Measurements from ENCODE around the gene FAM124B. TPM values are rescaled to one million over a fixed set of nuclear protein-coding genes. Genes with fewer than 3 reads are reported as not detected.

FAM124B gene
- total and polyA plus RNA-seq, 2 experiments from 2014 or later: 0.17 TPM; not detected in 1

- H2AFZ ChIP-seq: no peak overlapping the region
- H4K20me1 ChIP-seq (ENCODE audit: insufficient read depth, poor library complexity, severe bottlenecking): no peaks in the 10 kb centered on the region
- no peak overlapping the region for H3K27ac ChIP-seq
- H3K4me2 ChIP-seq: no peak overlapping the region
- H3K4me3 ChIP-seq: no peak overlapping the region
- H3K27me3 ChIP-seq: no peaks in the 10 kb centered on the region
- H3K79me2 ChIP-seq: no peaks in the 10 kb centered on the region
- DNase-seq (ENCODE audit: low spot score): no peak
- no peaks in the 10 kb centered on the region for H3K4me1 ChIP-seq (ENCODE audit: insufficient read depth)
- no peak for TF ChIP-seq CTCF (IDR thresholded peaks at IDR 0.05; ENCODE audit: poor library complexity)
- TF ChIP-seq EZH2phosphoT487 (IDR thresholded peaks at IDR 0.05; ENCODE audit: low read depth, severe bottlenecking, unreplicated experiment): no peak
- no peak for TF ChIP-seq EZH2 (IDR thresholded peaks at IDR 0.05; ENCODE audit: borderline replicate concordance)
- no peaks in the 10 kb centered on the region for H3K36me3 ChIP-seq (replicated peaks; ENCODE audit: insufficient read depth, low read depth)
- no peaks in the 10 kb centered on the region for H3K9me2 ChIP-seq (replicated peaks; ENCODE audit: insufficient read depth)
- WGBS (ENCODE audit: low lambda C conversion rate, missing lambda C conversion rate): 91% methylated on average over 5 of the region's 5 CpGs
- H3K9me3 ChIP-seq (ENCODE audit: low read depth): no peaks in the 10 kb centered on the region
Measured at GRCh38 chr2:224440988-224441387, 39.1 kb upstream of the FAM124B start.

GRCh38 chr2:224438726-224439125 is 36.8 kb upstream of the FAM124B start:
- H3K36me3 ChIP-seq (replicated peaks; ENCODE audit: insufficient read depth, low read depth): no peaks in the 10 kb centered on the region
- H4K20me1 ChIP-seq (ENCODE audit: insufficient read depth, poor library complexity, severe bottlenecking): no peaks in the 10 kb centered on the region
- no peaks in the 10 kb centered on the region for H3K27me3 ChIP-seq
- no peak overlapping the region for H3K27ac ChIP-seq
- no peak overlapping the region for H3K4me3 ChIP-seq
- H3K9me3 ChIP-seq (ENCODE audit: low read depth): no peaks in the 10 kb centered on the region
- H3K9me2 ChIP-seq (replicated peaks; ENCODE audit: insufficient read depth): no peaks in the 10 kb centered on the region
- TF ChIP-seq EZH2 (IDR thresholded peaks at IDR 0.05; ENCODE audit: borderline replicate concordance) (no peak), CTCF (IDR thresholded peaks at IDR 0.05; ENCODE audit: poor library complexity) (no peak), EZH2phosphoT487 (IDR thresholded peaks at IDR 0.05; ENCODE audit: low read depth, severe bottlenecking, unreplicated experiment) (no peak)
- no peak for DNase-seq (ENCODE audit: low spot score)
- H3K4me1 ChIP-seq (ENCODE audit: insufficient read depth): peaks cover 6% of the 10 kb centered on the region
- no peak overlapping the region for H2AFZ ChIP-seq
- H3K4me2 ChIP-seq: no peak overlapping the region
- H3K79me2 ChIP-seq: no peaks in the 10 kb centered on the region

- Histone ChIP-seq H3K36me3 (replicated peaks; ENCODE audit: insufficient read depth, low read depth) (no peaks in the 10 kb centered on the region), H3K9me2 (replicated peaks; ENCODE audit: insufficient read depth) (no peaks in the 10 kb centered on the region), H3K4me3 (no peak overlapping the region), H4K20me1 (ENCODE audit: insufficient read depth, poor library complexity, severe bottlenecking) (no peaks in the 10 kb centered on the region), H3K9me3 (ENCODE audit: low read depth) (no peaks in the 10 kb centered on the region), H3K27me3 (no peaks in the 10 kb centered on the region), H3K4me1 (ENCODE audit: insufficient read depth) (peaks cover 11% of the 10 kb centered on the region), H2AFZ (no peak overlapping the region), H3K4me2 (no peak overlapping the region), H3K27ac (no peak overlapping the region), H3K79me2 (no peaks in the 10 kb centered on the region)
- 100% methylated on average over 1 of the region's 1 CpG for WGBS (ENCODE audit: low lambda C conversion rate, missing lambda C conversion rate)
- no peak for DNase-seq (ENCODE audit: low spot score)
- TF ChIP-seq CTCF (IDR thresholded peaks at IDR 0.05; ENCODE audit: poor library complexity) (no peak), EZH2phosphoT487 (IDR thresholded peaks at IDR 0.05; ENCODE audit: low read depth, severe bottlenecking, unreplicated experiment) (no peak)
Measured at GRCh38 chr2:224436634-224437033, 34.7 kb upstream of the FAM124B start.

- no peaks in the 10 kb centered on the region for H3K9me2 ChIP-seq (replicated peaks; ENCODE audit: insufficient read depth)
- 83% methylated on average over 4 of the region's 4 CpGs for WGBS (ENCODE audit: low lambda C conversion rate, missing lambda C conversion rate)
- no peak for TF ChIP-seq EZH2phosphoT487 (IDR thresholded peaks at IDR 0.05; ENCODE audit: low read depth, severe bottlenecking, unreplicated experiment)
- TF ChIP-seq EZH2 (IDR thresholded peaks at IDR 0.05; ENCODE audit: borderline replicate concordance): no peak
- TF ChIP-seq CTCF (IDR thresholded peaks at IDR 0.05; ENCODE audit: poor library complexity): no peak
- H3K36me3 ChIP-seq (replicated peaks; ENCODE audit: insufficient read depth, low read depth): no peaks in the 10 kb centered on the region
- H3K27me3 ChIP-seq: no peaks in the 10 kb centered on the region
- H3K4me3 ChIP-seq: no peak overlapping the region
- no peaks in the 10 kb centered on the region for H3K79me2 ChIP-seq
- H3K9me3 ChIP-seq (ENCODE audit: low read depth): no peaks in the 10 kb centered on the region
- H4K20me1 ChIP-seq (ENCODE audit: insufficient read depth, poor library complexity, severe bottlenecking): no peaks in the 10 kb centered on the region
- peaks cover 11% of the 10 kb centered on the region for H3K4me1 ChIP-seq (ENCODE audit: insufficient read depth)
- no peak for DNase-seq (ENCODE audit: low spot score)
- no peak overlapping the region for H2AFZ ChIP-seq
- no peak overlapping the region for H3K4me2 ChIP-seq
- H3K27ac ChIP-seq: no peak overlapping the region
Measured at GRCh38 chr2:224434618-224435017, 32.7 kb upstream of the FAM124B start.
